ENCODE measurements around the gene SAPCD2.
"Not testable (repeated sequence)": the region's sequence is repeated elsewhere in the genome, so short reads cannot be mapped to it uniquely, and the experiment has no call there.

Gene SAPCD2, protein sequence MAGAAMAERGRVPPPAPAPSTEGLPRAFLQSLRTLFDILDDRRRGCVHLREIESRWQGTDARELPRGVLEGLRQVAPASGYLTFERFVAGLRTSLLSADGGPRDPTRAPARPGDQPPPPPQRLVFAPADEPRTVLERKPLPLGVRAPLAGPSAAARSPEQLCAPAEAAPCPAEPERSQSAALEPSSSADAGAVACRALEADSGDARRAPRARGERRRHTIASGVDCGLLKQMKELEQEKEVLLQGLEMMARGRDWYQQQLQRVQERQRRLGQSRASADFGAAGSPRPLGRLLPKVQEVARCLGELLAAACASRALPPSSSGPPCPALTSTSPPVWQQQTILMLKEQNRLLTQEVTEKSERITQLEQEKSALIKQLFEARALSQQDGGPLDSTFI

DNA sequence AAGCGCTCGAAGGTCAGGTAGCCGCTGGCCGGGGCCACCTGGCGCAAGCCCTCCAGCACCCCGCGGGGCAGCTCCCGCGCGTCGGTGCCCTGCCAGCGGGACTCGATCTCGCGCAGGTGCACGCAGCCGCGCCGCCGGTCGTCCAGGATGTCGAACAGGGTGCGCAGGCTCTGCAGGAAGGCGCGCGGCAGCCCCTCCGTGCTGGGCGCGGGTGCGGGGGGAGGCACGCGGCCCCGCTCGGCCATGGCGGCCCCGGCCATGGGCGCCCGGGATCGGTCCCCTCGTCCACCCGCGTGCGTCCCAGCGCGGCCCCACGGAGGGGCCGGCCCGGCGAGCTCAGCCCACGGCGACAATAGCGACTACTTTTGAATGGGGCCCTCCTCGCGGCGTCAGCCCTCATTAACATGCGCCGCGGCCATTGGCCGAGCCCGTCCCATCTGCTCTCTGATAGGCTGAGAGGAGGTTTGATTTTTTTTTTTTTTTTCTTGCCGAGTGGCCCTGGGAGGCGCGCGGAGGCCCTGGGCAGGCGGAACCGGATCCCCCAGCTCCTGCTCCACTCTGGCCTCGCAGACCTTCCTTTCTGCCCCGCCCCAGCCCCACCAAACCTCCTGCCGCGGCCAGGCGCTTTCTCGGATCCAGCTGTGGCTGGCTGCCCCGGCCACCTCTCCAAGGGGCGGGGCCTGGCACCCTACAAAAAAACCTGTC, at the start of gene SAPCD2:
Gene SAPCD2, minus strand, starts transcription at position 357 of the 705 bp plus-strand sequence. Its CDS starts 97 bp downstream, at position 260.
- H3K27me3 Mint-ChIP-seq: peaks cover 6% of the 10 kb centered on the region
- H3K36me3 Mint-ChIP-seq (ENCODE audit: low read depth): no peaks in the 10 kb centered on the region
- DNase-seq: peak; percentile 88
- H3K4me3 Mint-ChIP-seq: peak within 1 kb of the TSS; percentile 72
- peak within 1 kb of the TSS; percentile 66 for H3K27ac Mint-ChIP-seq
- peaks cover 14% of the 10 kb centered on the region for H3K4me1 Mint-ChIP-seq (ENCODE audit: low read depth)
- H3K9me3 Mint-ChIP-seq: no peaks in the 10 kb centered on the region

DNA sequence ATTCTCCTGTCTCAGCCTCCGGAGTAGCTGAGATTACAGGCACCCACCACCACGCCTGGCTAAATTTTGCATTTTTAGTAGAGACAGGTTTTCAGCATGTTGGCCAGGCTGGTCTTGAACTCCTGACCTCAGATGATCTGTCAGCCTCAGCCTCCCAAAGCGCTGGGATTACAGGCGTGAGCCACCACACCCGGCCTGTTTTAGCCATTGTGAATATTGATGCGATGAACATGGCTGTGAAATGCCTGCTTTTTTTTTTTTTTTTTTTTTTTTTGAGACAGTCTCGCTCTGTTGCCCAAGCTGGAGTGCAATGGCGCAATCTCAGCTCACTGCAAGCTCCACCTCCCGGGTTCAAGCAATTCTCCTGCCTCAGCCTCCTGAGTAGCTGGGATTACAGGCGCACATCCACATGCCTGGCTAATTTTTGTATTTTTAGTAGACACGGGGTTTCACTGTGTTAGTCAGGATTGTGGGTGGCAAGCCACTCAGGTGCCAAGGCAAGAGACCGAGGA, 47.8 kb upstream of the SAPCD2 start:
- H3K4me3 Mint-ChIP-seq, H3K27ac Mint-ChIP-seq: not testable (repeated sequence)

DNA sequence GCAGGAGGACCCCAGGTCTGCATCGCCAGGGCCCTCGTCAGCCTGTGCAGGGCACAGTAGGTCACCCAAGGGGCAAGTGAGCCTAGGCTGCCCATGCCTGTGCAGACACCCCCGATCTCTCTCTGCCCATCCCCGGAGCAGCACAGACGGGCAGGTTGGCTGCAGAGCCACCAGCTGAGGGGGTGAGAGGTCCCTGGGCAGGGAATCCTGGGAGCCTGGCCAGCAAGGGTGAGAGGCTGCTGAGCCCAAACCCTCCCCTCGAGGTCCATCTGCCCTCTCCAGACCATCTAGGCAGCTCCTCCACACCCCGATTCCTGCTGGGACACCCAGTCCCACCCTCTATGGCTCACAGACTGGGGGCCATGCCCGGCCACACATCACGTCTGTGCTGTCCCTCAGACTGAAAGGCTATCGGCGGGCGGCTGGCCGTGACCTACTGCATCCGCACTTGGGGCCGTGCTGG, 46.9 kb upstream of the SAPCD2 start:
- peaks cover 22% of the 10 kb centered on the region for H3K4me1 Mint-ChIP-seq (ENCODE audit: low read depth)
- DNase-seq: no peak
- peaks cover 9% of the 10 kb centered on the region for H3K36me3 Mint-ChIP-seq (ENCODE audit: low read depth)
- no peak overlapping the region for H3K4me3 Mint-ChIP-seq
- H3K9me3 Mint-ChIP-seq: no peaks in the 10 kb centered on the region
- no peak overlapping the region for H3K27ac Mint-ChIP-seq
- no peaks in the 10 kb centered on the region for H3K27me3 Mint-ChIP-seq

More for the DNA sequence above, 47.8 kb upstream of the SAPCD2 start:
- not testable (repeated sequence) for H3K36me3 Mint-ChIP-seq (ENCODE audit: low read depth); H3K9me3 Mint-ChIP-seq; DNase-seq; H3K27me3 Mint-ChIP-seq
- peaks cover 18% of the 10 kb centered on the region for H3K4me1 Mint-ChIP-seq (ENCODE audit: low read depth)

DNA sequence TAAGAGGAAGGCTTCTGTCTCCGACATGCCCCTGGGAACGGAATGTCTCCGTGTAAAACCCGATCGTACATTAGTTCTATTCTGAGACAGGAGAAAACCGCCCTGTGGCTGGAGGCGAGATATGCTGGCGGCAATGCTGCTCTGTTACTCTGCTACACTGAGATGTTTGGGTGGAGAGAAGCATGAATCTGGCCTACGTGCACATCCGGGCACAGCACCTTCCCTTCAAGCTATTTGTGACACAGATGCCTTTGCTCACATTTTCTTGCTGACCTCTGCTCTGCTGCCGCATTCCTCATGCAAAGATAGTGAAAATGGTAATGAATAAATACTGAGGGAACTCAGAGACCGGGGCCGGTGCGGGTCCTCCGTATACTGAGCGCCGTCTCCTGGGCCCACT, 46.4 kb upstream of the SAPCD2 start:
- Mint-ChIP-seq H3K36me3 (ENCODE audit: low read depth) (peaks cover 13% of the 10 kb centered on the region), H3K4me1 (ENCODE audit: low read depth) (peaks cover 17% of the 10 kb centered on the region), H3K27ac (no peak overlapping the region), H3K27me3 (no peaks in the 10 kb centered on the region), H3K9me3 (no peaks in the 10 kb centered on the region), H3K4me3 (no peak overlapping the region)
- no peak for DNase-seq

DNA sequence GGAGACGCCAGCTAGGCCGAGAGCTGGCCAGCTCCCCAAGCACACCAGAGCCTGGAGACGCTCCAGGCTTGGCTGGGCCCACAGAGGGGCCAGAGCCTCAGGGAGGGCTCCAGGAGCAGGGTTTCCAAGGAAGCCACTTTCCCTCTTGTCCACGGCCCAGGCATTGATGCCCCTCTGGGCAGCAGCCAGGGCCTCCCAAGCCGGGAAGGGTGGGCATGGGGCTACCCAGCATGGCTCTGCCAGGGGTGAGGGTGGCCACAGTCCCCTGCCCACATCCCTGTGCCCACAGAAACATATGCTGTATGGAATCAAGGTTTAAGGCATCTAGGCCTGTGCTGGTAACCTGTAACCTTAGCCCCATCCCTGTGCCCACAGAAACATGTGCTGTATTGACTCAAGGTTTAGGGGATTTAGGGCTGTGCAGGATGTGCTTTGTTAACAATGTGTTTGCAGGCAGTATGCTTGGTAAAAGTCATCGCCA, 45.7 kb upstream of the SAPCD2 start:
- H3K36me3 Mint-ChIP-seq (ENCODE audit: low read depth): peaks cover 18% of the 10 kb centered on the region
- no peaks in the 10 kb centered on the region for H3K9me3 Mint-ChIP-seq
- H3K27me3 Mint-ChIP-seq: no peaks in the 10 kb centered on the region
- H3K4me3 Mint-ChIP-seq: no peak overlapping the region
- DNase-seq: no peak
- H3K4me1 Mint-ChIP-seq (ENCODE audit: low read depth): peaks cover 15% of the 10 kb centered on the region
- no peak overlapping the region for H3K27ac Mint-ChIP-seq

DNA sequence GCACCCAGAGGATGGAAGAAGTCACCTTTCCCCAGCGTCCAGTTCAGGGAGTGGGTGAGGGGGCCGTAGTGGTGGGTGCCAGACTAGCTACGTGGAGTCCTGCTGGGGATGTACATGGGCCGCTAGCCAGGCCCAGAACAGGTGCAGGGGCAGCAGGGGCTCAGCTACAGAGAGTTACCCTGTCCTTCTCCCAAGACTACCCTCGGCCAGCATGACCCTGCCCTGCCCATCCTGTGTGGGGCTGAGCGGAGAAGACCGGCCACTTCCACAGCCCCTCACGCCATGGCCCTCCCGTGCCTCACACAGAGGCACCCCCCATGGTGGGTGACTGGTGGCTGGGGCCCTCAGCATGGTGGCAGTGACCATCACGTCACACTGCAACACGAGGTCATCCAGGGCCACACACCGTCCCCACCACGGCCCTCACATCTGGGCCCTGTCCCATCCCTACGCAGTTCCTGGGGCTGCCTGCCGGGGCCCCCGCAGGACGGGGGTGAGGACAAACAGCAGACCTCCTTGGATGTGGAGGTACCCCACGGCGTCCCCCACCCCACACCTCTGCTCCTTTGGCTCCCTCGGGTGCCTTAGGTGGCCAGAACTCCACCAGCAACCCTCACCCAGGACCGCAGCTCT, 45.2 kb upstream of the SAPCD2 start:
- H3K36me3 Mint-ChIP-seq (ENCODE audit: low read depth): peaks cover 22% of the 10 kb centered on the region
- H3K4me1 Mint-ChIP-seq (ENCODE audit: low read depth): peaks cover 15% of the 10 kb centered on the region
- DNase-seq: no peak
- H3K27me3 Mint-ChIP-seq: no peaks in the 10 kb centered on the region
- H3K9me3 Mint-ChIP-seq: no peaks in the 10 kb centered on the region
- H3K27ac Mint-ChIP-seq: peak overlapping the region; percentile 14
- peak overlapping the region; percentile 67 for H3K4me3 Mint-ChIP-seq

DNA sequence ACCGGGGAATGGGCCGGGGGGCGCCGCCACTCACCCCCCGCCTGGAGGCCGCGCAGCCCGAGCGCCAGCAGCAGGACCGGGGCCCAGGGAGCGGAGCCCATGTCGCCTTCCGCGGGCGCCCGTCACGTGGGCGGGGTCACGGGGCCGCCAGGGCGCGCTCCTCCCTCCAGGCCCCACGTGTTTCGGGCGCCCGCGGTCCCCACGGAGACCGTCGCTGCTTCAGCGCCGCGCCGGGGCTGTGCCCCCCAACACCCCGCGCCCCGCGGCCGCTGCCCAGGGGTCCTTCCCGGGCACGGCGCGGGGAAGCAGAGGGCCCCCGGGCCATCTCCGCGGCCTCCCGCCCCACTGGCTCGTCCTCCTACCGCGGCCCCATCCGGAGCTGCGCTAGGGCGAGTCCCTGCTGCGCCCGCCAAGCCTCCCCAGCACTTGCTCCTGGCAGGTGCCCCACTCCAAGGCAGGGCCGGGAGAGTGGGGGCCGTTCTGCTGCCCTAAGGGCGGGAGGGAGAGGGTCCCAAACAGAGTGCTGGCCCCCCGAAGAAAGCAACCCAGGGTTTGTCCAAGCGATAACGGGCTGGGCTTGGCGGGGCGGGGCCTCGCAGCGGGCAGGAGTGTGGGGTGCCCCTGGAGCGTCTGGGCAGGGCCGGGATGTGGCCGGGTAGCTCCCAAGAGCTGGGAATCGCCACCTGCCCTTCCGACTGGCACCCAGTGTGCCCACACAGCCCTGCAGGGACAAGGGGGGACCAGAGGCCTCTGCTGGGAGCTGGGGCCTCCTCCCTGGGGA, 44.4 kb upstream of the SAPCD2 start, which contains the start of gene DPP7:
Gene DPP7, minus strand, starts transcription at position 121 of the 781 bp plus-strand sequence. Its CDS starts 20 bp downstream, at position 101.
- Mint-ChIP-seq H3K36me3 (ENCODE audit: low read depth) (peaks cover 28% of the 10 kb centered on the region), H3K27ac (peak within 1 kb of the TSS; percentile 87), H3K9me3 (no peaks in the 10 kb centered on the region), H3K27me3 (no peaks in the 10 kb centered on the region), H3K4me1 (ENCODE audit: low read depth) (peaks cover 15% of the 10 kb centered on the region), H3K4me3 (peak within 1 kb of the TSS; percentile 81)
- DNase-seq: peak; percentile 89

DNA sequence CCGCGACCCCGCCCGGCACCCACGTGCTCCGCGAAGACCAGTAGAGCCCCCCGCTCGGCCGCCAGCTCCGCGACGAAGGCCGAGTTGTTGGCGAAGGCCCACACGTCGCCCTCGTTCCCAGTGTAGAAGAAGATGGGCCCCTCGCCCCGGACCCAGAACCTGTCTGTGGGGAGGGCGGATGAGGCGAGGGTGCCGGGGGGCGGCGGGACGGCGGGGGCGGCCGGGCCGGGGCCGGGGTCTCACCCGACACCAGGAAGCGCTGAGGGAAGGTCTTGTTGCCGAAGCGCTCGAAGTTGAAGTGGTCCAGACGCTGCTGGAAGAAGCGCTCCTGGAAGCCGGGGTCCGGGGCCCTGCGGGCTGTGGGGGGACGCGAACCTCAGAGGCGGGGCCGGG, 43.9 kb upstream of the SAPCD2 start:
- no peaks in the 10 kb centered on the region for H3K9me3 Mint-ChIP-seq
- H3K27me3 Mint-ChIP-seq: no peaks in the 10 kb centered on the region
- peaks cover 32% of the 10 kb centered on the region for H3K36me3 Mint-ChIP-seq (ENCODE audit: low read depth)
- peaks cover 13% of the 10 kb centered on the region for H3K4me1 Mint-ChIP-seq (ENCODE audit: low read depth)
- DNase-seq: no peak
- H3K27ac Mint-ChIP-seq: no peak overlapping the region
- peak overlapping the region; percentile 68 for H3K4me3 Mint-ChIP-seq

DNA sequence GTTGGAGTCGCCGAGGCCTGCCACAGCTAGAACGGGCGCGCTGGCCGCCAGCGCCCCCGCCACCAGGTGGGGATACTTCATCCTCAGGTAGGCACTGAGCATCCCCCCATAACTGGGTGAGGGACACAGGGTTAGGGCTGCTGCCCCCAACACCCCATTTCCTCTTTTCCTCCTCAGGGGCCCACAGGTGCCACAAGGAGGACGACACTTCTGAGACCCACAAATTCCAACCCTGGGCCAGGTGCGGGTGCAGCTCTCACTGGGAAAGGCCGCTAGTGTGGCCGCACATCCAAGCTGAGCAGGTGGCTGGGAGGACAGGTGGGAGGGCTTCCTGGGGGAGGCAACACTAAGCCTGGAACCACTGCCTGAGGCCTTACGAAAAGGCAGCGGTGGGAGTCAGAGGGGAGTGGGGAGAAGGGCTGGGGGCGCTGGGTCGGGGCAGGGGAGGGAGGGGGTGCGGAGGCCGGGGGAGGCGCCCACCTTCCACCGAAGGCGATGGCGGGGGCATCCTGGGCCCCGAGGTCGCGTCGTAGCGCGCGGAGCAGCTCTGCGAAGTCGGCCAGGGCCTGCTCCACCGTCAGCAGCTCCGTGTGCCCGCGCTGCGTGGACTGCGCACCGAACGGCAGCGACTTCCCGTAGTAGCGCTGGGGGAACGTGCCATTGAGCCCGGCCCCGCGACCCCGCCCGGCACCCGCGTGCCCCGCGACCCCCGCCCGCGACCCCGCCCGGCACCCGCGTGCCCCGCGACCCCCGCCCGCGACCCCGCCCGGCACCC, 43.2 kb upstream of the SAPCD2 start:
- H3K9me3 Mint-ChIP-seq: no peaks in the 10 kb centered on the region
- H3K36me3 Mint-ChIP-seq (ENCODE audit: low read depth): peaks cover 39% of the 10 kb centered on the region
- no peaks in the 10 kb centered on the region for H3K27me3 Mint-ChIP-seq
- H3K4me3 Mint-ChIP-seq: peak overlapping the region; percentile 81
- peak overlapping the region; percentile 87 for H3K27ac Mint-ChIP-seq
- no peak for DNase-seq
- H3K4me1 Mint-ChIP-seq (ENCODE audit: low read depth): peaks cover 8% of the 10 kb centered on the region

DNA sequence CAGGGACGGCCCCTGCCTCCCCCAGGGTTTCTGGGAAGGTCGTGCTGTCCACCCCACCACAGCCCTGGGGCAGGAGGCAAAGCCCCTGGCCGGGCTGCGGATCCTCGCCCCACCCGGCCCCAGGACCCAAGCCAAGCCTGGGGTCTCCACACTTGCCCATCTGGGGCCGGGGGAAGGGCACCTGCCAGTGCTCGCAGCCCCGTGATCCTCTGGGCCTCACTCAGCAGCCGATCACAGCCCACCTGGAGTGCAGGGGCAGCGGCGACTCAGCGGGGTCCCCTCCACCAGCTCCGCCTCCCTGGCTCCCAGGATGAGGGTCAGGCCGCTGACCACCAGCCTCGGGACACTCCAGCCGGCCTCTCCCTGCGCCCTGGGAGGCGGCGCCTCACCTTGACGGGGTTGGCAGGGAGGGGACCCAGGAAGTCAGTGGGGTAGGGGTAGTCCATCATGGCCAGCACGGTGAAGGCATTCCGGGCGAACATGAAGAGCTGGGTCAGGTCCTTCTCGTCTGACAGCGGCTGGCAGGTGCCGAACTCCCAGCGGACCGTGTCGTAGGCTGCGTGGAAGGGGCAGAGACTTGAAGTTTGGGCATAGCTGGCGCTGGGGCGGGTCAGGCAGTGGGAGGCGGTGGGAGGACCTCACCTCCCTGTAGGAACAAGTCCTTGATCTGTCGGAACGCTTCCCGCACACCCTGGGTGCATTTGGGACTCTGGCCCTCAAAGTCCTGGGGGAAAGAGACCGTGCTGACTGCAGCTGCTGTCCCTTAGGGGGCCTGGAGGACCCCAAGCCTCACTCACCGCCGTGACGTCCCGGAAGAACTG, 42.4 kb upstream of the SAPCD2 start:
- DNase-seq: no peak
- peaks cover 47% of the 10 kb centered on the region for H3K36me3 Mint-ChIP-seq (ENCODE audit: low read depth)
- H3K27me3 Mint-ChIP-seq: no peaks in the 10 kb centered on the region
- peak overlapping the region; percentile 81 for H3K4me3 Mint-ChIP-seq
- H3K9me3 Mint-ChIP-seq: no peaks in the 10 kb centered on the region
- H3K4me1 Mint-ChIP-seq (ENCODE audit: low read depth): peaks cover 8% of the 10 kb centered on the region
- peak overlapping the region; percentile 87 for H3K27ac Mint-ChIP-seq

DNA sequence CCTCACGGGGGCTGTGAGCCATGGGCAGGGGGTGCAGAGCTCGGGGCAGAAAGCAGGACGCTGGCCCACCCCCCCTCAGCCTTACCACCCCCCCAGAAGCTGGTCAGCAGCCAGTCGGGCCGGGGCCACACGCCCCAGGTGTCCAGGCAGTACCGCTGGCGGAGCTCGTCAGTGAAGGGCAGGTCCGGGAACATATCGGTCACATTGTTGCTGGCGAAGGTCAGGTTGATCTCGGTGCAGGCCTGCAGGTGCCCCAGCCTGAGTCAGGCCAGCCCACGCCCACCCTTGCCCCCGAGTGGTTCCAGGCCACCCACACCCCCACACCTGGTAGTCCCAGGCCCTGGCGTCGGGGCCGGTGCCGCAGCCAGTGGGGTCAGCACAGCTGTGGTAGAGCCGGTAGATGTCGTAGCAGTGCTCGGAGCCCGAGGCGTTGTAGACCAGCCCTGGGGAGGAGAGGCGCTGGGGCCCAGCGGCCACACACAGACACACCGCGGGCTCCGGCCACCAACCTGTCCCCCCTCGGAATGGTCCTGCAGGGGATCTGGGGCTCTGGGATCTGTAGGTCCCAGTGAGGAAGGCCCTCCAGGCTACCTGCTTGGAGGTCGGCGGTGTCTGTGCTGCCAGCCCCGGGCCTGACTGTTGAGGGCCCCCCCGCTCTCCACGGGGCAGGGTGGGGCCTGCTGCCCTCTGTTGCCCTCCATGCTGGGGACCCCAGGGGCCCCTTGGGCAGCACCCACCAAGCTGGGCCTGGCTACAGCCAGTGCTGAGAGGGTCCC, 41.6 kb upstream of the SAPCD2 start:
- no peak overlapping the region for H3K4me3 Mint-ChIP-seq

More for the DNA sequence above, 41.6 kb upstream of the SAPCD2 start:
- Mint-ChIP-seq H3K27me3 (no peaks in the 10 kb centered on the region), H3K4me1 (ENCODE audit: low read depth) (peaks cover 8% of the 10 kb centered on the region), H3K36me3 (ENCODE audit: low read depth) (peaks cover 53% of the 10 kb centered on the region), H3K9me3 (no peaks in the 10 kb centered on the region), H3K27ac (no peak overlapping the region)
- DNase-seq: no peak
